H4 (cell line): ENCODE data around the gene GRB2. TPM values are rescaled to one million over a fixed set of nuclear protein-coding genes. Genes with fewer than 3 reads are reported as not detected.
"Not testable (repeated sequence)": the region's sequence is repeated elsewhere in the genome, so short reads cannot be mapped to it uniquely, and the experiment has no call there.

Experiments used
- DNase-seq: peaks from one replicate; pipeline ENCODE4 v3.0.0-alpha.2; 2015; ENCODE audit warnings: low spot score
- total RNA-seq: library from RNA; depleted of rRNA; stranded (reverse); fragments of >200 nt; shearing (Covaris generic); gene quantifications from 2 replicates; pipeline ENCODE4 v1.2.3, GENCODE V29; 2014

Gene GRB2
- total RNA-seq, 1 experiment from 2014 or later: 83.8 TPM

DNA sequence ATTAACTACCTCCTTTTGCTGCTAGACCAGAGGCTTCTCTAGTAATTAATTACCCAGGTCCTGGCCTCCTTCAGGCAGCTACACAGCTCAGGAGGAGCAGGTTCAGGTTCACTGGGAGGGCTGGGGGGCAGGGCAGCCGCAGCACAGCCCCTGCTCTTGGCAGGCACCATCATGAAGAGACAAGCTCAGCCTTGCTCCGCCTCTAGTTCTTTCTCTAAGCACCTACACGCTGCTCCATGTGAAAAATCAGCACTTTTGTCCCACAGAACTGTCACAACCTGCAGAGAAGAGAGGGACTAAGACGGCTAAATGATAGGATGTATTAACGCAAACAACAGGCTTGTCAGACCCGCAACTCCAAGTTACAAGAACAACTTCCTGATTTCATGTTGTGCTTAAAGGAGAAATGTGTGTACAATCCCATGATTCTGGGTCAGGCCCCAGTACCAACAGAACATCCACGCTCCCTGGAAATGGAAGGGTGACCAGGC is 53.4 kb downstream of the GRB2 start:
- DNase-seq: no peak

DNA sequence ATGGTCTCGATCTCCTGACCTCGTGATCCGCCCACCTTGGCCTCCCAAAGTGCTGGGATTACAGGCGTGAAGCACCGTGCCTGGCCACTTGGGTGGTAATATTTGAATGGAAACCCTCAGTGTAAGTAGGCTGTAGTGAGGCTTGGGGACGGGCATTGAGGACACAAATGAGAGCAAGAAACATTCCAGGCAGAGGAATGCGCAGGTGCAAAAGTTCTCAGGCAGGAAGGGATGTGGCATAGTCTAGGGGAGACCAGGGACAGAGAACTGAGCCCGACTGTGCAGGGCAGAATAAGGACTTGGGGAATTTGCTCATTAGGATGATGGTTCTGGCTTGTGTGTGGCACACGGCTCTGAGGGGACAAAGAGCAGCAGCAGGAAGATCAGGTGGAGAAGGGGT is 54.8 kb downstream of the GRB2 start:
- no peak for DNase-seq

DNA sequence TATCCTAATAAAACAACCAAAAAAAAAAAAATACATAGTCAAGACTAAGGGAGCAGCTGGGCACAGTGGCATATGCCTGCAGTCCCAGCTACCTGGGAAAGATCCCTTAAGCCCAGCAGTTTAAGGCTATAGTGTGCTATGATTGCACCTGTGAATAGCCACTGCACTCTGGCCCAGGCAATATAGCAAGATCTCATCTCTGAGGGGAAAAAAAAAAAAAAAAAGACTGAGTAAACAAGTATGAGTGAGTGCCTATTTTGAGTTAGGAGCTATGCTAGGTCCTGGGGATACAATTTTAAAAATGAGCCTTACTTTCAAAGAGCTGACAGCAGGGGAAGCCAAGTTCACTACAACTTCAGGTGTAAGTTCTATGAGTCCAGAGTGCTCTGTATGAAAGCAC is 55.4 kb downstream of the GRB2 start:
- DNase-seq: no peak

DNA sequence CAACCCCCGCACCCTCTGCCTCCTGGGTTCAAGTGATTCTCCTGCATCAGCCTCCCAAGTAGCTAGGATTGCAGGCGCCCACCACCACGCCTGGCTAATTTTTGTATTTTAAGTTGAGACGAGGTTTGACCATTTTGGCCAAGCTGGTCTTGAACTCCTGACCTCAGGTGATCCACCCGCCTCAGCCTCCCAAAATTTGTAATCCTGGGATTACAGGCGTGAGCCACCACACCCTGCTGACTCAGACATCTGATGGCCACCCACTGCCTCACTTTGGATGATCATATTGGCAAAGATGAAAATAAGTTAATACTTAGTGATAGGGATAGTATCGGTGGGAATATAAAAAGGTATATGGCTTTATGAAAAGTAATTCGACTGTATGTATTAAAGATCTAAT is 55.9 kb downstream of the GRB2 start:
- no peak for DNase-seq

DNA sequence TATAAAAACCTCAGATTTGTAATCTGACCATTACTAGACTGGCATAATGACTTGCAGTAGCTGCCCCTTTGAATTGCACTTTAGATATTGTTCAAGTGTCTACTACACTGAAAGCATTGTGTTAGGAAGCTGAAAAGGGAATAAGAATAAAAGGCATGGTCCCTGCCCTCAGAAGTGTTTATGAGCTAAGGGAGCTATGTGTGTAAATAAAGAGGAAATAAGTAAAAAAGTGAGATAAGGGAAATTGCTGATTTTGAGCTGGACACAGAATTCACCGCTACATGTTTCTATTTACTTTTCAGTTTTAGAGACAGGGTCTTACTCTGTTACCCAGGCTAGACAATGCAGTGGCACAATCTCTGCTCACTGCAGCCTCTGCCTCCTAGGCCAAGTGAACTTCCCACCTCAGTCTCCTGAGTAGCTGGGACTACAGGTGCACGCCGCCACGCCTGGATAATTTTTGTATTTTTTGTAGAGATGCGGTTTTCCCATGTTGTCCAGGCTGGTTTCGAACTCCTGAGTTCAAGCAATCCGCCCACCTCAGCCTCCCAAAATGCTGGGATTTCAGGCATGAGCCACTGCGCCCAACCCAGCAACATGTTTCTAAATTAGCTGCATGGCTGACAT is 57.0 kb downstream of the GRB2 start:
- DNase-seq: no peak

DNA sequence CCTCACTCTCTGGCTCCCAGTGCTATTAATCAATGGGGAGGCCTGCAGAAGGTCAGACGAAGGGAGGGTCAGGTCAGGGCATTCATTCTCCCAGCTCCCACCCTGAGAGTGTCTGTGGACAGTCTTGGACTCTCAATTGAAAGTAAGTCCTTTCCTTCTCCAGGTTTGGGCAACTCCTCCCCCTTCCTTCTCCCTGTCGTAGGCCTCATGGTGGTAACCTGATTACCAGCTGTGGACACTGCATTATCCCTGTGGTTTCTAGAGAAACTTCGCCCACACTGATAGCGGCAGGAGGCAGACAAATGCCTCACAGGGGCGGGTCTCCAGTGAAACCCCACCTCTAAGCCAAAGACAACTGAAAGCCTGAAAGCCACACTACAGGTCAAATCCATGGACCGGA is 58.6 kb downstream of the GRB2 start:
- DNase-seq: peak; percentile 66

DNA sequence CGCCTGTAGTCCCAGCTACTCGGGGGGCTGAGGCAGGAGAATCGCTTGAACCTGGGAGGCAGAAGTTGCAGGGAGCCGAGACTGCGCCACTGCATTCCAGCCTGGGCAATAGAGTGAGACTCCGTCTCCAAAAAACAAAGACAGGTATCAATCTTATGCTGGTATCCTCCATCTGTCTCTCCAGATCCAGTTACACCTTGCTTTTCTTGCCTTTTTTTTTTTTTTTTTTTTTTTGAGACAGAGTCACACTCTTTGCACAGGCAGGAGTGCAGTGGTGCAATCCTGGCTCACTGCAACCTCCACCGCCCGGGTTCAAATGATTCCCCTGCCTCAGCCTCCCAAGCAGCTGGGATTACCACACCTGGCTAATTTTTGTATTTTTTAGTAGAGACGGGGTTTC is 59.1 kb downstream of the GRB2 start:
- DNase-seq: not testable (repeated sequence)

DNA sequence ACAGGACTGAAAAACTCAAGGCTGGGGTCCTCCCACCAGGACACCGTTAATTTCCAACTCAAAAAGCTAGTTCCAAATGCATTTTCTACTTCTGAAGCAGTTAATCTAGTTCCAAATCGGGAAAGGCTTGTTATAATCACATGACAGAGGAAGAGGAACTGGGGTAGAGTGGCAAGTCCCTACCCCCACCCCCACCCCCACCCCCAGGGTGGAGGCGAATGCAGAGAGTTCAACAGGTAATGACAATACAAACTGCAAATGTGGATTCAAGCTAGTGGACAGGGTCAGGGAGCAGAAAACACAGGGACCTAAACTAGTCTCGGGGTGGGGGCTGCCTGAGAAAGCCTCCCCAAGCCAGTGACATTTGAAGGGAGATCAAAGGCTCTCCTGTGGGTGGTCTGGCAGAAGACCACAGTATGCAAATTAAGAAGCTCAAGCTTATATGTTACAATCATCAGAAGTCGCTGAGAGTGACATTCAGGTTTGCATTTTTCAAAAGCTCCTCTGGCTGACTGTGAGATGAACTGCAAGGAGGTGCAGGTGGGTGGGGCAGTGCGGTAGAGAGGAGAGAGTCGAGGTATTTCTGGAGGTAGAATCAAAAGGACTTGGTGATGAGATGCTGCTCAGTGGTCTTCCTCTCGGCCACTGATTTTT is 59.8 kb downstream of the GRB2 start:
- DNase-seq: no peak

DNA sequence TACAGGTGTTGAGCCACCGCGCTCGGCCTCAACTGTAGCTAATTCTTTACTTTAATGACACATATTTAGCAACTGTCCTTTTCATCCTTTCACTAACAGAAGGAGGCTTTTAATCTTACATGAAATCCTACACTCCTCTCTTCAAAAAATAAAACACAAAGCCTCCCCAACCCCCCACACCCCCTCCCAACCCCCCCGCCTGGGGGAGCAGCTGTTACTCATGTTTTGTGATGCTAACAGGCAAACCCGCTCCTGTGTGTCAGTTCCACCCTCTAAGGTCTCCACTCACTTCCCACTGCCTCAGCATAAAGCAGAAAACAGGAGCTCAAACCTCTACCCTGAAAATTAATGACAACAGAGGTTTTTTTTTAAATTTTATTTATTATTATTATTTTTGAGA is 60.8 kb downstream of the GRB2 start:
- no peak for DNase-seq

DNA sequence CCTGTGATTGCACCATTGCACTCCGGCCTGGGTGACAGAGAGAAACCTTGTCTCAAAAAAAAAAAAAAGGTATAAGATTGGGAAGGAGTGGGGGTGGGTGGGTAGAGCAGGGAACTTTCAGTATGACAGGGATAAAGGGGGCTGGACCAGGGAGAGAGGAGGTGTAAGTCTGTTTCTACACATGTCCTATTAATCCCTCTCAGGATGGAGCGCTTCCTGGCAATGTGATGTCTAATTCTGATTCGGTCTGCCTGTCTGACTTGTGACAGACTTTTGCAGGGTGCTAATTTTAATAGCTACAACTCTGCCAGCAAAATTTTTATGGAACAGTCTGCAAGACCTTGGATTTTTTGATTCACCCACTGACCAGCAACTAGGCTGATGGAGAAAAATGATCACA is 62.5 kb downstream of the GRB2 start:
- DNase-seq: no peak

DNA sequence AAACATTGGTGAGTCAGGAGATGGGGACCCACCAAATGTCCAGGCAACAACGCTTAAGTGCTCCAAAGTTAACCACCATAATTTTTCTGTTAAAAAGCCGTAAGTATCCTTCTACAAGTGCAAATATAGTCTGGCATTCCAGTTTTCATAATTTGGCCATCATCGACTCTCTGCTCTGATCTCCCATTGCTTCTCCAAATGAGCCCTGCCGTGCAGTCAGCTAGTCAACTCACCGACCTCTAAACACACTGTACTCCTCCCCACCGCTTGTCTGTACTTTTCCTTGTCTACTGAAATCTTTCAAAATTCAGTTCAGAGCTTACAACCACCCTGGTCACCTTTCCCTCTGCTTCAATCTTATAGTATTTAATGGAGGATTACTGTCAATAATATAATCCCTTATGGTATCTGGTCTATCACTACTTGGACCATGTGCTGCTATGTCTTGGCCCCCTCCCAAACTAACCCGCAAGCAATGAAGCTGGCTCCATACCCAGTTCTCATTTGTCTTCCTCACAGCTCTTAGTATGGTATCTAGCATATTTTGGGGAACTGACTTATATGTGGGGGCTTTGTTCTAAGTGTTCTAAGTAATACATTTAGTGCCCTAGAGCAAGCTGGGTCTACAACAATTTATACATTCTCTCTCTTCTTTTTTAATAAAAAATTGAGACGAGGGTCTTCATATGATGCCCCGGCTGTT is 63.5 kb downstream of the GRB2 start:
- DNase-seq: no peak

DNA sequence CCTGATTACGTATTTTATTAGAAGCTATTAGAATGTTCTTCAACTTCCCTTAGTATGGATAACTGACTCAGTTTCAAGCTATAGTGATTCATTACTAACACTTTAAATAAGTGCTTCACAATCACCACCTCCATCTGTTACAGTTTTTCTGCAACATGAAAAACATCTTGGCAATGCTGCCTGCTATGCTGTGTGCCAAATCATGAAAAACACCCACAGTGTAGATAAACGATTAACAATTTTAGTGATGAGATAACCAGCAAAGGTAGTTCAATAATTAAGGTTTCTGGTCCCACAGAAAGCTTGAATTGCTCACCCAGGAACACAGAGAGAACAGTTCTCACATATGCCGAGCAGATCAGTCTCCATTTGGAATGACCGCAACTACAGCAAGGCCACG is 64.8 kb downstream of the GRB2 start:
- DNase-seq: no peak

DNA sequence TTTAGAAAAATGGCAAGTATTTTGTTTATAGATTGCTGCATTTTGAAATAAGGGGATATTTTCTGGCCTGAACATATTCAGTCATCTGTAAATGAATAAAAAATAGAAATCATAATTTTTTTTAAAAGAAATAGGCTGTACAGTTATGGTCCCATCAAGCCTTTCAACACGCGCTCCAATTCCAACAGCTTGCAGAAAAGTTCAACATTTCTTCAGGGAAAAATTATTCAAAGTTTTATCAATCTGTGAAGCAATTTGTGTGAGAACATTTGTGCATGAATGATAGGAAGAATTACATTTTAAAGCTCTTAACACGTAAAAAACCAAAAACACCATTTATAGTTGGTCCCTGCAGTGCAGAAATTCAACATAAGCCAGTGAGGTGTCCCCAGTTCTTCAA is 65.5 kb downstream of the GRB2 start:
- DNase-seq: no peak

DNA sequence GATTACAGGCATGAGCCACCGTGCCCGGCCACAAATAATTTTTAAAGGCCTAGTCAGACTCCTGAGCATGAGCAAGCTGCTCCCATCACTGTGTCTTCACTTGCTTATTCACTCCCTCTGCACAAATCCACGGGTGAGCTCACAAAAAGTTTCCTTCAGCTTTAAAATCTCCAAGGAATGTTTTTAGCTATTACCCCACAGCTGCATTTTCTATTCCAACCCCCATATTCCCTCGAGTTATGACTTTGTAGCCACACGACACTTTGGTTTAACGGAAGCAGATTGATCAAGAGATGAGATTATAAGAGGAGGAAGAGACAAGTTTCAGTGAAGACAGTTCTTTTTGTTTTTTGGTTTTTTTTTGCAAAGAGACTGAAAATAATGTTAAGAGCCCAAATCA is 67.1 kb downstream of the GRB2 start:
- DNase-seq: no peak

DNA sequence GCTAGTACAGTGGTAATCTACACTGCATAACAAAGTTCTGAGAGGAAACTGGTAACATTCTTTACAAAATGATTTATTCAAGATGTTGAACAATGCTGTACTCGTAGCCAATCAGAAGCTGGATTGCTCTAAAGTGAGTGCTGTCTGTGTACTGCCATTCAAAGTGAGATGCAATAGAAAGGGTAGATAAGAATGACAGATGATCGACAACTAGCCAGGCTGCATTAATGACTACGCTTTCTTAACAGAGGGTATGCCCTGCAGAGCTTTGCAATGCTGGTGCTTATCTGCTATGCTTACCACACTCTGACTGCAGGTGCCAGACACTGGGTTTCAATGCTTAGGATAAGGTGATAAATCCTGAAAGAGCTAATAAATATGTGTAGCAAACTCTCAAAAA is 70.2 kb downstream of the GRB2 start:
- no peak for DNase-seq

DNA sequence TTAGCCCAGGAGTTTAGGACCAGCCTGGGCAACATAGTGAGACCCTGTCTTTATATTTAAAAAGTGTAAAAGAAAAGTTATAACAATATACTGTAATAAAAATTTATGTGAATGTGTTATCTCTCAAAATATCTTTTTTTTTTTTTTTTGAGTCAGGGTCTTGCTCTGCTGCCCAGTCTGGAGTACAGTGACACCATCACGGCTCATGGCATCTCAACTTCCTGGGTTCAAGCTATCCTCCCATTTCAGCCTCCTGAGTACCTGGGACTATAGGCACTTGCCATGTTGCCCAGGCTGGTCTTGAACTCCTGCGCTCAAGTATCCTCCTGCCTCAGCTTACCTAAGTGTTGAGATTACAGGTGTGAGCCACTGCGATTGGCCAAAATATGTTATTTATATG is 70.8 kb downstream of the GRB2 start:
- DNase-seq: no peak

DNA sequence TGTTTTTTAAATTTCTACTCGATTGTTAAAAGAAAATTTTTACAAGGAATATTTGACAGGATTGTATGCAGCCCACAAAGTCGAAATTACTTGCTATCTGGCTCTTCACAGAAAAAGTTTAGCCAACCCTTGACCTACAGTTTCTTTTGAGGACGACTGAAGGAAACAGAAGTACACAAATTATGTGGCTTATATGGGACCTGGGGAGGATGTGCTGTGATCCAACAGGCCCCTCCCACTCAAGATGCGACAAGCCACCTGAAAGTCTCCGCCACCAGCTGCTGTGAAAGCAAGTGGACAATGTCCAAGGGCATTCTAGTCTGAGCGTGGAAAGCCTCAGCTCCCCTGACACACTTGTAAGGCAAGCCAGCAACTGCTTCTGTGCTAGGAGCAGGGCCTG is 73.8 kb downstream of the GRB2 start:
- DNase-seq: no peak

DNA sequence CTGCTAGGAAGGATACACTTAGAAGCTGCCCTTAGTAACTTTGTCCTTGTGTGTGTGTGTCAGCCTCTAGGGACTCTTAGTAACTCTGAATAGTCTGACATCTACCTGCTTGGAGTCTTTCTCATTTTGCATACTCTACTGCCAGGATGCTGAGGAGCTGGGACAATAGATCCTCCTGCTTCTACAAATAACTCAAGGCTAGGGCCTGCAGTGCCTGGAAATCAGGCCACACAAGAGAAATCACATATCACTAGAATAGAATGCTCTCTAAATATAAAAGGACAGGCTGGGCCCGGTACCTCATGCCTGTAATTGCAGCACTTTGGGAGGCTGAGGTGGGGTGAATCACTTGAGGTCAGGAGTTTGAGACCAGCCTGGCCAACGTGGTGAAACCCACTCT is 77.7 kb downstream of the GRB2 start:
- DNase-seq: no peak

DNA sequence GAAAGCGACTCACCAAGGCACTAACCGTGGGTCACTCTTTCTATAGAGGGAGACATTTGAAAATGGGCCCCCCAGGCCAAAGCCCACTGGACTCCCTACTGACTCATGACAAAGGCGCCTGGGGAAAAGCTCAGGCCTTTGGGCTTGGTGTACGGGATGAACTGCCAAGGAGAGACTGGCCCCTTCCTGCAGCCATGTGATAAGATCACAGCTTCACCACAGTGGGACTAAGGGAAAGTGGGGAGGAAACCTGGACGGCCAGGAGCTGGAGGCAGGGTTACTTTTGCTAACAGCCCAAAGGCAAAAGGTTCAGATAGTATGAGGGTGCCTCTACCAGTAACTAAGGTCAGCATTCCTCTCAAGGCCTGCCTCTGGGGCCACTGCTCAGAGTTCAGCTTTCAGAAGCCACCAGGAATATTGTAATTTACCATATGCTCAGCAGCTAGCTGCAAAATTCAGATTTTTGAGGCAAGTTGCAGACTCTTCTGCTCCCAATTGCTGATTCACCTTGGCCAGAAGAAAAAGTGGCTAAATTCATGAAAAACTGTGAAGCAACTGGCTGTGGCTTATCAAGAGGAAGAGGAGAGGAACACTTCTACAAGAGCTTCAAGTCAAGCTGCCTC is 79.1 kb downstream of the GRB2 start:
- no peak for DNase-seq

DNA sequence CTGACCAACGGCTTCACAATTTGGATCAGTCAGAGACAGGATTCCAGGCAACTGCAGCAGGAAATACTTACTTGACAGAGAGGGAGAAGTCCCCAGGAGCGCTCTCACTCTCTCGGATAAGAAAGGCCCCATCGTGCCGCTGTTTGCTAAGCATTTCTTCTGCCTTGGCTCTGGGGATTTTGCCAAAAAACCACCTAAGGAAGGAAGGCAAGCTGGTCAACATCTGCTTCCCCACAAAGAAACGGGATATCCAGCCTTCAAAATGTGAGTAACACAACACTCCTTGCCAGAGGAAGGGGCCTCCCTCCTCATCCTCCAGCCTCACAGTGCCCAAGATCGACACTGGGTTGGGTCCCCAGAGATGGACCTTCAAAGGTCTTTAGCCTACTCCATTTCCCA is 79.7 kb downstream of the GRB2 start:
- no peak for DNase-seq

DNA sequence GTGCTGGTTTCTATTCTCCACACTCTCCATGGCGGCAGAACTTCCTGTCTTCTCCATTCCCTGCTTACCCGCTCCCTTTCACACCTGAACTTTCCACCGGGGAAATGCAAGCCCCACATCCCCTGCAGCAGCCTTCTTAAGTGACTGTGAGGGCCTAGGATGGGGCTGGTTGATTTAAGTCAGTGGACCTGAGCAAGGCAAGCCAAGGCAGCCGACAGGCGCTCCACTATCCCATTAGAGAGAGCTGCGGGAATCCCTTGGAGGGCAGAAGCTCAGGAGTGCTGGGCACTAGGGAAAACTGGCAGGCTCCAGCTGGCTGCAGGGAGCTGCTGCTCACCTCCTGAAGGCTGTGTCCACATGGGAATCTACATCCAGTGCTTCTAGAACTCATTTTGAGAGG is 80.1 kb downstream of the GRB2 start:
- no peak for DNase-seq

DNA sequence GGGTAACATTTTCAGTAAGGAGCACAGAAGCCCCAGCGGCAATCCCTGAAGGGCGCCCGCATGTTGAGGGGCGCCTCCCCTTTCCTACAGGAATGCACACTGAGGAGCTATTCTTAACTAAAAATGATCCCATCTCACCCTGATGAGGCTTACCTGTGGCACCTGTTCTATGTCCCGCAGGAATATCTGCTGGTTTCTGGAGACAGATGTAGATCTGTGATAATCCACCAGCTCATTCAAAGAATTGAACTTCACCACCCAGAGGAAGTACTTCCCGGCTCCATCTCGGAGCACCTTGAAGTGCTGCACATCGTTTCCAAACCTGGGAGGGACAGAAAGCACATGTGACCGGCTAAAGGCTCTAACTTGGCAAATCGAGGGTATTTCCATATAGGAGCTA is 84.0 kb downstream of the GRB2 start:
- no peak for DNase-seq
